BLaER1 treated with 17β-estradiol and CSF1 and Interleukin-3, amounts not matched to agents 10 nM and 100 nM (cell line): ENCODE results near the gene DDX41.

Source experiments
- H3K27ac ChIP-seq, 11 experiments: shearing (Covaris generic); formaldehyde crosslinking; 2 replicates each; pipeline ENCODE4 v1.8.1; 2022
- H3K27me3 ChIP-seq, 11 experiments: shearing (Covaris generic); formaldehyde crosslinking; 2 replicates each; pipeline ENCODE4 v1.8.1; 2022
- H3K36me3 ChIP-seq, 11 experiments: shearing (Covaris generic); formaldehyde crosslinking; 2 replicates each; pipeline ENCODE4 v1.8.1; 2022
- H3K4me1 ChIP-seq, 10 experiments: shearing (Covaris generic); formaldehyde crosslinking; 2 replicates each; pipeline ENCODE4 v1.8.1; 2022
- H3K4me2 ChIP-seq, 11 experiments: shearing (Covaris generic); formaldehyde crosslinking; 2 replicates each; pipeline ENCODE4 v1.8.1; 2022
- H3K4me3 ChIP-seq, 10 experiments: shearing (Covaris generic); formaldehyde crosslinking; 2 replicates each; pipeline ENCODE4 v1.8.1; 2022
- H3K9ac ChIP-seq, 11 experiments: shearing (Covaris generic); formaldehyde crosslinking; 2 replicates each; pipeline ENCODE4 v1.8.1; 2022
- H3K9me3 ChIP-seq, 11 experiments: shearing (Covaris generic); formaldehyde crosslinking; replicated peaks in 1 of 11; 2 replicates each; pipeline ENCODE4 v1.8.1; 2022
- H4K20me1 ChIP-seq, 11 experiments: shearing (Covaris generic); formaldehyde crosslinking; 2 replicates each; pipeline ENCODE4 v1.8.1; 2022
- Cebpa-rat ChIP-seq, 11 experiments: shearing (Covaris generic); IDR thresholded peaks; 2 replicates each; pipeline ENCODE4 v1.8.1; 2022

Gene DDX41

GRCh38 chr5:177512736-177513380 lies 3.9 kb downstream of the DDX41 start:
- TF ChIP-seq Cebpa-rat (IDR thresholded peaks at IDR 0.05): no peak
- H3K36me3 ChIP-seq: peaks cover 51 to 68% (median 55%) of the 10 kb centered on the region in 11 experiments

GRCh38 chr5:177511796-177512675 lies 4.7 kb downstream of the DDX41 start:
- peak overlapping the region; percentile 94 to 100 (median 99) for H3K4me2 ChIP-seq
- peak overlapping the region; percentile 91 to 100 (median 95); a peak in 21 of 22 replicates for H3K9ac ChIP-seq
- H3K27ac ChIP-seq: peak overlapping the region; percentile 93 to 100 (median 98)
- peaks cover 61 to 79% (median 70%) of the 10 kb centered on the region in 10 experiments for H3K4me1 ChIP-seq
- no peaks in the 10 kb centered on the region for H3K27me3 ChIP-seq
- H3K9me3 ChIP-seq: no peaks in the 10 kb centered on the region
- TF ChIP-seq Cebpa-rat (IDR thresholded peaks at IDR 0.05): no peak
- H3K4me3 ChIP-seq: peak overlapping the region in 8 of 10 experiments; percentile 2 to 81 (median 74); a peak in 12 of 20 replicates
- H3K36me3 ChIP-seq: peaks cover 58 to 76% (median 62%) of the 10 kb centered on the region in 11 experiments
- H4K20me1 ChIP-seq: peaks cover under 1 to 33% (median 17%) of the 10 kb centered on the region in 11 experiments; a peak in 18 of 22 replicates

More at GRCh38 chr5:177512736-177513380, 3.9 kb downstream of the DDX41 start:
- H3K9me3 ChIP-seq: no peaks in the 10 kb centered on the region
- no peaks in the 10 kb centered on the region for H3K27me3 ChIP-seq
- H3K4me3 ChIP-seq: no peak overlapping the region; a peak in 1 of 20 replicates
- peak overlapping the region in 10 of 11 experiments; percentile 93 to 100 (median 98); a peak in 19 of 22 replicates for H3K27ac ChIP-seq
- peaks cover 0 to 31% (median 9%) of the 10 kb centered on the region in 11 experiments; a peak in 13 of 22 replicates for H4K20me1 ChIP-seq
- peaks cover 54 to 71% (median 64%) of the 10 kb centered on the region in 10 experiments for H3K4me1 ChIP-seq
- peak overlapping the region; percentile 16 to 100 (median 95); a peak in 19 of 22 replicates for H3K9ac ChIP-seq
- H3K4me2 ChIP-seq: peak overlapping the region; percentile 94 to 100 (median 99); a peak in 21 of 22 replicates

- TF ChIP-seq Cebpa-rat (IDR thresholded peaks at IDR 0.05): no peak
- H3K36me3 ChIP-seq: peaks cover 66 to 83% (median 71%) of the 10 kb centered on the region in 11 experiments
- peak overlapping the region in 8 of 10 experiments; percentile 2 to 81 (median 74); a peak in 15 of 20 replicates for H3K4me3 ChIP-seq
- H3K4me1 ChIP-seq: peaks cover 70 to 87% (median 79%) of the 10 kb centered on the region in 10 experiments
- no peaks in the 10 kb centered on the region for H3K27me3 ChIP-seq
- peak overlapping the region; percentile 93 to 100 (median 98) for H3K27ac ChIP-seq
- H3K9me3 ChIP-seq: no peaks in the 10 kb centered on the region
- peak overlapping the region; percentile 91 to 100 (median 95) for H3K9ac ChIP-seq
- peak overlapping the region; percentile 94 to 100 (median 99) for H3K4me2 ChIP-seq
- peaks cover 6 to 38% (median 25%) of the 10 kb centered on the region in 11 experiments; a peak in 19 of 22 replicates for H4K20me1 ChIP-seq
Measured at GRCh38 chr5:177511181-177511580, 5.6 kb downstream of the DDX41 start.

GRCh38 chr5:177510567-177511053 lies 6.2 kb downstream of the DDX41 start:
- peaks cover 70 to 86% (median 78%) of the 10 kb centered on the region in 10 experiments for H3K4me1 ChIP-seq

GRCh38 chr5:177509991-177510566 lies 6.7 kb downstream of the DDX41 start:
- Histone ChIP-seq H3K36me3 (peaks cover 65 to 83% (median 68%) of the 10 kb centered on the region in 11 experiments), H3K27me3 (no peaks in the 10 kb centered on the region), H3K27ac (peak overlapping the region; percentile 93 to 100 (median 98)), H3K9me3 (no peaks in the 10 kb centered on the region), H3K4me3 (peak overlapping the region; percentile 74 to 92 (median 79)), H3K4me1 (peaks cover 70 to 86% (median 78%) of the 10 kb centered on the region in 10 experiments), H4K20me1 (peaks cover 15 to 37% (median 32%) of the 10 kb centered on the region in 11 experiments), H3K4me2 (peak overlapping the region; percentile 94 to 100 (median 99)), H3K9ac (peak overlapping the region; percentile 91 to 100 (median 95))
- no peak for TF ChIP-seq Cebpa-rat (IDR thresholded peaks at IDR 0.05)

More at GRCh38 chr5:177510567-177511053, 6.2 kb downstream of the DDX41 start:
- Histone ChIP-seq H3K4me3 (peak overlapping the region; percentile 74 to 92 (median 79); a peak in 19 of 20 replicates), H3K9me3 (no peaks in the 10 kb centered on the region), H4K20me1 (peaks cover 10 to 37% (median 30%) of the 10 kb centered on the region in 11 experiments; a peak in 20 of 22 replicates), H3K27ac (peak overlapping the region; percentile 93 to 100 (median 98)), H3K4me2 (peak overlapping the region; percentile 94 to 100 (median 99)), H3K36me3 (peaks cover 65 to 83% (median 70%) of the 10 kb centered on the region in 11 experiments), H3K9ac (peak overlapping the region; percentile 91 to 100 (median 95)), H3K27me3 (no peaks in the 10 kb centered on the region)
- peak; percentile 92 to 99 (median 95) for TF ChIP-seq Cebpa-rat (IDR thresholded peaks at IDR 0.05)

GRCh38 chr5:177509381-177509951 lies 7.3 kb downstream of the DDX41 start, which contains the start of gene DOK3:
Gene DOK3, minus strand, starts transcription at chr5:177509826. Its CDS starts 286 bp downstream, at chr5:177509540.
- Histone ChIP-seq H3K4me3 (peak within 1 kb of the TSS; percentile 74 to 92 (median 79)), H3K4me2 (peak within 1 kb of the TSS; percentile 94 to 100 (median 99)), H4K20me1 (peaks cover 21 to 43% (median 32%) of the 10 kb centered on the region in 11 experiments), H3K4me1 (peaks cover 70 to 86% (median 78%) of the 10 kb centered on the region in 10 experiments), H3K27me3 (no peaks in the 10 kb centered on the region), H3K27ac (peak within 1 kb of the TSS; percentile 93 to 100 (median 98)), H3K9me3 (no peaks in the 10 kb centered on the region), H3K36me3 (peaks cover 65 to 83% (median 68%) of the 10 kb centered on the region in 11 experiments), H3K9ac (peak within 1 kb of the TSS; percentile 91 to 100 (median 95))
- no peak for TF ChIP-seq Cebpa-rat (IDR thresholded peaks at IDR 0.05)

GRCh38 chr5:177508837-177509236 lies 7.9 kb downstream of the DDX41 start:
- Histone ChIP-seq H3K9ac (peak overlapping the region; percentile 91 to 100 (median 95)), H3K4me1 (peaks cover 70 to 86% (median 78%) of the 10 kb centered on the region in 10 experiments), H4K20me1 (peaks cover 28 to 50% (median 37%) of the 10 kb centered on the region in 11 experiments), H3K4me2 (peak overlapping the region; percentile 94 to 100 (median 99)), H3K4me3 (peak overlapping the region; percentile 74 to 92 (median 79)), H3K9me3 (no peaks in the 10 kb centered on the region), H3K27me3 (no peaks in the 10 kb centered on the region; a peak in 1 of 22 replicates), H3K27ac (peak overlapping the region; percentile 93 to 100 (median 98)), H3K36me3 (peaks cover 65 to 83% (median 68%) of the 10 kb centered on the region in 11 experiments)
- no peak for TF ChIP-seq Cebpa-rat (IDR thresholded peaks at IDR 0.05)
